Measurements from ENCODE around the gene DCTPP1.
A peak's percentile ranks its signal among the peaks of the same experiment; 100 is the strongest.

DCTPP1 gene

GRCh38 chr16:30382111-30382881, 47.5 kb downstream of the DCTPP1 start, which contains the start of gene SEPTIN1:
TSS of gene SEPTIN1 (minus strand) at chr16:30382561. CDS start at chr16:30382542, 19 bp downstream.
- H3K4me3 ChIP-seq (ENCODE audit: low read depth, low read length): no peak within 1 kb of the TSS

- no peak overlapping the region for H3K4me3 ChIP-seq (ENCODE audit: low read depth, low read length)
These were observed 48.4 kb downstream of the DCTPP1 start for GRCh38 chr16:30381291-30382041.

GRCh38 chr16:30380803-30381208, 49.0 kb downstream of the DCTPP1 start:
- no peak overlapping the region for H3K4me3 ChIP-seq (ENCODE audit: low read depth, low read length)

- H3K4me3 ChIP-seq (ENCODE audit: low read depth, low read length): no peak overlapping the region
These were observed 49.6 kb downstream of the DCTPP1 start for GRCh38 chr16:30380072-30380802.

GRCh38 chr16:30379158-30379783, 50.6 kb downstream of the DCTPP1 start:
- peak overlapping the region; percentile 37 for H3K4me3 ChIP-seq (ENCODE audit: low read depth, low read length)

- H3K4me3 ChIP-seq (ENCODE audit: low read depth, low read length): peak overlapping the region; percentile 48
These were observed 51.3 kb downstream of the DCTPP1 start for GRCh38 chr16:30378236-30379157.

- peak overlapping the region; percentile 48 for H3K4me3 ChIP-seq (ENCODE audit: low read depth, low read length)
These were observed 52.0 kb downstream of the DCTPP1 start for GRCh38 chr16:30377812-30378235.

GRCh38 chr16:30377050-30377811, 52.6 kb downstream of the DCTPP1 start:
- H3K4me3 ChIP-seq (ENCODE audit: low read depth, low read length): peak overlapping the region; percentile 29

GRCh38 chr16:30376461-30376902, 53.3 kb downstream of the DCTPP1 start:
- no peak overlapping the region for H3K4me3 ChIP-seq (ENCODE audit: low read depth, low read length)

- no peak overlapping the region for H3K4me3 ChIP-seq (ENCODE audit: low read depth, low read length)
These were observed 54.0 kb downstream of the DCTPP1 start for GRCh38 chr16:30375864-30376263.

- no peak within 1 kb of the TSS for H3K4me3 ChIP-seq (ENCODE audit: low read depth, low read length)
These were observed 55.3 kb downstream of the DCTPP1 start, which contains the start of gene MYL11 for GRCh38 chr16:30374538-30374937. TSS of gene MYL11 (plus strand) at chr16:30374802. CDS start at chr16:30374858, 56 bp downstream.
